OCI-LY3 (cell line): Measurements from ENCODE around the gene MSMP.

Experiments
- EZH2phosphoT487 ChIP-seq: fragments of 200-600 bp; shearing (Covaris generic); IDR thresholded peaks from 2 replicates; pipeline ENCODE4 v1.6.1; 2018; ENCODE audit warnings: antibody characterized with exemption, mixed run types, low read depth
- TF ChIP-seq, protein P1 (sequence below): fragments of 200-600, 300-600 bp; sonication (generic); IDR thresholded peaks from 2 replicates; pipeline ENCODE4 v1.5.1; 2014; ENCODE audit warnings: antibody characterized with exemption, low read length, low read depth

DNA sequence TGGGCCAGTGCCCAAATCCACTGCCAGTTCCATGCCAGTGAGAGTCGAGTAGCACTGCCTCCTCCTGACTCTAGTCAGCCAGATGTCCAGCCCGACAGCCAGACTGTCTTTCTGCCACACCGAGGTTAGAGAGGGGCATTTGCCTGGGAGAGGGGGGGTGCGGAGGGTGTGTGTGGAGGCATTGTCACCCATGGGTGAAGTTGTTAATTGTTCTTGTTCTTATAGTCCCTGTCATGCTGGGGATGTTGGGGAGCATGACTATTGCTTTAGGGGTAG is 3.9 kb downstream of the MSMP start:
- TF ChIP-seq, protein P1, sequence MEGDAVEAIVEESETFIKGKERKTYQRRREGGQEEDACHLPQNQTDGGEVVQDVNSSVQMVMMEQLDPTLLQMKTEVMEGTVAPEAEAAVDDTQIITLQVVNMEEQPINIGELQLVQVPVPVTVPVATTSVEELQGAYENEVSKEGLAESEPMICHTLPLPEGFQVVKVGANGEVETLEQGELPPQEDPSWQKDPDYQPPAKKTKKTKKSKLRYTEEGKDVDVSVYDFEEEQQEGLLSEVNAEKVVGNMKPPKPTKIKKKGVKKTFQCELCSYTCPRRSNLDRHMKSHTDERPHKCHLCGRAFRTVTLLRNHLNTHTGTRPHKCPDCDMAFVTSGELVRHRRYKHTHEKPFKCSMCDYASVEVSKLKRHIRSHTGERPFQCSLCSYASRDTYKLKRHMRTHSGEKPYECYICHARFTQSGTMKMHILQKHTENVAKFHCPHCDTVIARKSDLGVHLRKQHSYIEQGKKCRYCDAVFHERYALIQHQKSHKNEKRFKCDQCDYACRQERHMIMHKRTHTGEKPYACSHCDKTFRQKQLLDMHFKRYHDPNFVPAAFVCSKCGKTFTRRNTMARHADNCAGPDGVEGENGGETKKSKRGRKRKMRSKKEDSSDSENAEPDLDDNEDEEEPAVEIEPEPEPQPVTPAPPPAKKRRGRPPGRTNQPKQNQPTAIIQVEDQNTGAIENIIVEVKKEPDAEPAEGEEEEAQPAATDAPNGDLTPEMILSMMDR = no peak
- no peak for TF ChIP-seq EZH2phosphoT487
